ENCODE data around the gene TRAM2.

GRCh38 chr6:52489881-52490280, 87.0 kb downstream of the TRAM2 start:
- no peak for TF ChIP-seq RAD21 (IDR thresholded peaks at IDR 0.05; ENCODE audit: low read depth)
- no peak for TF ChIP-seq YY1 (IDR thresholded peaks at IDR 0.05; ENCODE audit: low read depth)
- no peak for TF ChIP-seq TAF1 (IDR thresholded peaks at IDR 0.05; ENCODE audit: low read depth)
- TF ChIP-seq ZBTB7A (IDR thresholded peaks at IDR 0.05; ENCODE audit: low read depth): no peak
- TF ChIP-seq CEBPB (IDR thresholded peaks at IDR 0.05): no peak
- TF ChIP-seq REST (IDR thresholded peaks at IDR 0.05; ENCODE audit: low read depth): no peak
- no peak for TF ChIP-seq EP300 (IDR thresholded peaks at IDR 0.05; ENCODE audit: borderline replicate concordance)
- TF ChIP-seq FOXM1 (IDR thresholded peaks at IDR 0.05; ENCODE audit: borderline replicate concordance, low read depth): no peak
- no peak for TF ChIP-seq NFIC (IDR thresholded peaks at IDR 0.05)
- TF ChIP-seq TEAD4 (IDR thresholded peaks at IDR 0.05): no peak
- no peak for TF ChIP-seq EGR1 (IDR thresholded peaks at IDR 0.05)
- TF ChIP-seq, protein P1, sequence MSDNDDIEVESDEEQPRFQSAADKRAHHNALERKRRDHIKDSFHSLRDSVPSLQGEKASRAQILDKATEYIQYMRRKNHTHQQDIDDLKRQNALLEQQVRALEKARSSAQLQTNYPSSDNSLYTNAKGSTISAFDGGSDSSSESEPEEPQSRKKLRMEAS (IDR thresholded peaks at IDR 0.05): no peak
- TF ChIP-seq, protein P2, sequence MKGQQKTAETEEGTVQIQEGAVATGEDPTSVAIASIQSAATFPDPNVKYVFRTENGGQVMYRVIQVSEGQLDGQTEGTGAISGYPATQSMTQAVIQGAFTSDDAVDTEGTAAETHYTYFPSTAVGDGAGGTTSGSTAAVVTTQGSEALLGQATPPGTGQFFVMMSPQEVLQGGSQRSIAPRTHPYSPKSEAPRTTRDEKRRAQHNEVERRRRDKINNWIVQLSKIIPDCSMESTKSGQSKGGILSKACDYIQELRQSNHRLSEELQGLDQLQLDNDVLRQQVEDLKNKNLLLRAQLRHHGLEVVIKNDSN (IDR thresholded peaks at IDR 0.05): no peak
- no peak for TF ChIP-seq TCF12 (IDR thresholded peaks at IDR 0.05; ENCODE audit: low read depth)

Data from Ishikawa (cell line).